Spleen (tissue), 7 donors: ENCODE results near the gene DSG3.

ENCODE experiments used
- POLR2A ChIP-seq, 3 donors: fragments of 450-650 bp; IDR thresholded peaks; one replicate each; pipeline ENCODE4 v1.5.1; 2017; ENCODE audit warnings: antibody characterized with exemption in 3 of 3, mild to moderate bottlenecking in 1 of 3
- TF ChIP-seq, protein P1 (sequence below), 11 experiments: fragments of 200-600 bp in 7 of 11; fragments of 450-650 bp in 4 of 11; sonication (generic) in 4 of 11; IDR thresholded peaks in 8 of 11; conservative IDR thresholded peaks in 3 of 11; 1 replicate in 7 of 11; 2 replicates in 4 of 11; pipeline versions ENCODE4 v1.4.0 to v1.8.0; 2016 to 2021; ENCODE audit warnings: antibody characterized with exemption in 11 of 11, inconsistent platforms in 4 of 11, mild to moderate bottlenecking in 1 of 11
- donor health status: DM: no; HTN: no; CAD: no; lungs with moderate emphysema.
- donor health status: DM: no; HTN: no; CAD: no.
- donor health status: DM: no; HTN: no; CAD: no.

DNA sequence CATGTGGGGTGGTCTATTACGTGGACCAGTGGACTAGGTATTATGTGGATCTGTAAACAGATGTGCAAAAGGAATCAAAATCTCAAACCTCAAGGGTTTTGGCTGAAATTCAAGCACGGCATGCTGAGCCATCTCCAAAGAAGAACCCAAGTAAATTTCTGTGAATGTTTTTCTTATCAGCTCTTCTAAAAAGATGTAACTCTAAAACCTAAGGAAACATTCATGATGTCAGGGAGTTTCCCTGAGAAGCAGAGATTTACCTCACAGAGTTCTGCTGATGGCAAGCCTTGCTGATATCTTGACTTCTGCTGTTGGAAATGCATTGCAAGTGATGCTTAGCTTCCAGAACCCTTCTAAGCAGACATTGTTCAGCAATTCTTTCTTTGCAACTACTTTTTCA, 49.4 kb upstream of the DSG3 start:
- TF ChIP-seq, protein P1, sequence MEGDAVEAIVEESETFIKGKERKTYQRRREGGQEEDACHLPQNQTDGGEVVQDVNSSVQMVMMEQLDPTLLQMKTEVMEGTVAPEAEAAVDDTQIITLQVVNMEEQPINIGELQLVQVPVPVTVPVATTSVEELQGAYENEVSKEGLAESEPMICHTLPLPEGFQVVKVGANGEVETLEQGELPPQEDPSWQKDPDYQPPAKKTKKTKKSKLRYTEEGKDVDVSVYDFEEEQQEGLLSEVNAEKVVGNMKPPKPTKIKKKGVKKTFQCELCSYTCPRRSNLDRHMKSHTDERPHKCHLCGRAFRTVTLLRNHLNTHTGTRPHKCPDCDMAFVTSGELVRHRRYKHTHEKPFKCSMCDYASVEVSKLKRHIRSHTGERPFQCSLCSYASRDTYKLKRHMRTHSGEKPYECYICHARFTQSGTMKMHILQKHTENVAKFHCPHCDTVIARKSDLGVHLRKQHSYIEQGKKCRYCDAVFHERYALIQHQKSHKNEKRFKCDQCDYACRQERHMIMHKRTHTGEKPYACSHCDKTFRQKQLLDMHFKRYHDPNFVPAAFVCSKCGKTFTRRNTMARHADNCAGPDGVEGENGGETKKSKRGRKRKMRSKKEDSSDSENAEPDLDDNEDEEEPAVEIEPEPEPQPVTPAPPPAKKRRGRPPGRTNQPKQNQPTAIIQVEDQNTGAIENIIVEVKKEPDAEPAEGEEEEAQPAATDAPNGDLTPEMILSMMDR (IDR thresholded peaks at IDR 0.05 in 8 of 11, conservative IDR thresholded peaks at IDR 0.05 in 3 of 11), result no peak
- TF ChIP-seq POLR2A (IDR thresholded peaks at IDR 0.05), result no peak
